ENCODE measurements around the gene ZBTB21. TPM values are rescaled to one million over a fixed set of nuclear protein-coding genes. Genes with fewer than 3 reads are reported as not detected.

ZBTB21 gene
- total and polyA plus RNA-seq, 9 of the 15 experiments (the other 6 are each of a cell fraction or from before 2014, with no cell fraction given): 2.2 to 15.2 (median 8.7) TPM

DNA sequence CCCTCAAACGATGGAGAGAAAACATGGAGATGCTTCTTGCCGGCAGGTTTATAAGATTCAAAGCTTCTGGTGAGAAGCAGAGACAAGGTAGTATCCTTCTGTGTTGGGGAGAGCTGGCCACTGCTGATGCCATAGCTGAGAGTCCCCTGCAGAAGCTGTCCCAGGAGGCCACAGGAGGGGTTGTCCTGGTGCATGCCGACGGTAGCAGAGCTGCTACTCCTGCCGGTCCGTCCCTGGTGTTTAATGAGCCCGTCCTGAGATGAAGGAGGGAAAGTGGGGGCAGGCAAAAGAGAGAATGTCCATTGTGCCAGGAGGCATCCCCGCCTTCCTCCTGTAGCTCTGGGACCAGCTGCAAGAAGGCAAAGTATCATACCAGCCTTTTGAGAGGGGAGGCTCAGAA lies 46.0 kb downstream of the ZBTB21 start:
- Histone ChIP-seq H3K4me3 (no peak overlapping the region), H3K9me1 (ENCODE audit: control insufficient read depth, insufficient read depth, low read length) (no peaks in the 10 kb centered on the region), H3K9me3 (replicated peaks; ENCODE audit: control insufficient read depth, insufficient read depth, low read depth, low read length) (no peaks in the 10 kb centered on the region), H2AFZ (ENCODE audit: low read depth, low read length) (no peak overlapping the region), H3K27me3 (ENCODE audit: control insufficient read depth in 2 of 2, insufficient read depth in 2 of 2, low read length in 2 of 2) (peaks cover 40 to 73% of the 10 kb centered on the region in 2 experiments), H3K9ac (ENCODE audit: insufficient read depth in 1 of 2, low read depth in 2 of 2, low read length in 2 of 2) (no peak overlapping the region), H3K79me2 (ENCODE audit: control insufficient read depth, insufficient read depth, low read length) (no peaks in the 10 kb centered on the region), H3K27ac (ENCODE audit: extremely low read depth, low read depth, low read length) (no peak overlapping the region), H3K36me3 (ENCODE audit: control insufficient read depth, insufficient read depth, low read length) (no peaks in the 10 kb centered on the region), H3K4me2 (ENCODE audit: insufficient read depth, low read length) (no peak overlapping the region), H4K20me1 (replicated peaks; ENCODE audit: control insufficient read depth, insufficient read depth, low read length) (no peaks in the 10 kb centered on the region), H3K4me1 (replicated peaks in 1 of 2; ENCODE audit: control insufficient read depth in 2 of 2, insufficient read depth in 2 of 2, low read length in 2 of 2) (peaks cover 0 to 6% of the 10 kb centered on the region in 2 experiments; a peak in 2 of 5 replicates)
- FAIRE-seq (no peak), DNase-seq (ENCODE audit: extremely low read depth in 1 of 4, low spot score in 3 of 4) (no peak), ATAC-seq (no peak)
- ChIA-PET POLR2A (interaction anchor here (1.3 to 1.8 kb wide), 3 partner anchors 11 to 13 kb away, joined by 4 to 6 read pairs (median 5); no protein-coding TSS in a partner anchor), CTCF (ENCODE audit: low intra/inter-chr PET ratio) (no interaction called here)
- intact Hi-C loops (cut with micrococcal nuclease) (no loop called here), in situ Hi-C loops (cut with MboI) (no loop called here)
- 3% methylated on average over 8 of the region's 8 CpGs for WGBS (ENCODE audit: insufficient coverage, low coverage, missing lambda C conversion rate)
- no TSS peak for BruUV-seq (replicated peaks)
- TF ChIP-seq ILF3 (IDR thresholded peaks at IDR 0.05; ENCODE audit: borderline replicate concordance): no peak
- no peak for TF ChIP-seq RAD21 (CRISPR knock-in tag; conservative IDR thresholded peaks at IDR 0.05 in 1 of 2, IDR thresholded peaks at IDR 0.05 in 1 of 2)
- TF ChIP-seq, protein P1, sequence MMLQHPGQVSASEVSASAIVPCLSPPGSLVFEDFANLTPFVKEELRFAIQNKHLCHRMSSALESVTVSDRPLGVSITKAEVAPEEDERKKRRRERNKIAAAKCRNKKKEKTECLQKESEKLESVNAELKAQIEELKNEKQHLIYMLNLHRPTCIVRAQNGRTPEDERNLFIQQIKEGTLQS (IDR thresholded peaks at IDR 0.05): no peak
- TF ChIP-seq, protein P1 (CRISPR knock-in tag; conservative IDR thresholded peaks at IDR 0.05): no peak
- no peak for TF ChIP-seq POLR2AphosphoS5 (IDR thresholded peaks at IDR 0.05; ENCODE audit: control insufficient read depth, insufficient read depth, low read depth, low read length)
- TF ChIP-seq, protein P2, sequence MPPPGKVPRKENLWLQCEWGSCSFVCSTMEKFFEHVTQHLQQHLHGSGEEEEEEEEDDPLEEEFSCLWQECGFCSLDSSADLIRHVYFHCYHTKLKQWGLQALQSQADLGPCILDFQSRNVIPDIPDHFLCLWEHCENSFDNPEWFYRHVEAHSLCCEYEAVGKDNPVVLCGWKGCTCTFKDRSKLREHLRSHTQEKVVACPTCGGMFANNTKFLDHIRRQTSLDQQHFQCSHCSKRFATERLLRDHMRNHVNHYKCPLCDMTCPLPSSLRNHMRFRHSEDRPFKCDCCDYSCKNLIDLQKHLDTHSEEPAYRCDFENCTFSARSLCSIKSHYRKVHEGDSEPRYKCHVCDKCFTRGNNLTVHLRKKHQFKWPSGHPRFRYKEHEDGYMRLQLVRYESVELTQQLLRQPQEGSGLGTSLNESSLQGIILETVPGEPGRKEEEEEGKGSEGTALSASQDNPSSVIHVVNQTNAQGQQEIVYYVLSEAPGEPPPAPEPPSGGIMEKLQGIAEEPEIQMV (tag; conservative IDR thresholded peaks at IDR 0.05; ENCODE audit: low read depth): no peak
- TF ChIP-seq RCOR1 (IDR thresholded peaks at IDR 0.05; ENCODE audit: borderline replicate concordance in 1 of 2, low read depth in 2 of 2, low read length in 2 of 2): no peak
- no peak for TF ChIP-seq KLF13 (tag; IDR thresholded peaks at IDR 0.05; ENCODE audit: borderline replicate concordance, low read depth)
- no peak for TF ChIP-seq TAL1 (IDR thresholded peaks at IDR 0.05)
- TF ChIP-seq, protein P3, sequence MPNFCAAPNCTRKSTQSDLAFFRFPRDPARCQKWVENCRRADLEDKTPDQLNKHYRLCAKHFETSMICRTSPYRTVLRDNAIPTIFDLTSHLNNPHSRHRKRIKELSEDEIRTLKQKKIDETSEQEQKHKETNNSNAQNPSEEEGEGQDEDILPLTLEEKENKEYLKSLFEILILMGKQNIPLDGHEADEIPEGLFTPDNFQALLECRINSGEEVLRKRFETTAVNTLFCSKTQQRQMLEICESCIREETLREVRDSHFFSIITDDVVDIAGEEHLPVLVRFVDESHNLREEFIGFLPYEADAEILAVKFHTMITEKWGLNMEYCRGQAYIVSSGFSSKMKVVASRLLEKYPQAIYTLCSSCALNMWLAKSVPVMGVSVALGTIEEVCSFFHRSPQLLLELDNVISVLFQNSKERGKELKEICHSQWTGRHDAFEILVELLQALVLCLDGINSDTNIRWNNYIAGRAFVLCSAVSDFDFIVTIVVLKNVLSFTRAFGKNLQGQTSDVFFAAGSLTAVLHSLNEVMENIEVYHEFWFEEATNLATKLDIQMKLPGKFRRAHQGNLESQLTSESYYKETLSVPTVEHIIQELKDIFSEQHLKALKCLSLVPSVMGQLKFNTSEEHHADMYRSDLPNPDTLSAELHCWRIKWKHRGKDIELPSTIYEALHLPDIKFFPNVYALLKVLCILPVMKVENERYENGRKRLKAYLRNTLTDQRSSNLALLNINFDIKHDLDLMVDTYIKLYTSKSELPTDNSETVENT (CRISPR knock-in tag; IDR thresholded peaks at IDR 0.05): no peak
- no peak for TF ChIP-seq ZC3H8 (IDR thresholded peaks at IDR 0.05)
- TF ChIP-seq HDAC6 (IDR thresholded peaks at IDR 0.05; ENCODE audit: low read depth, low read length): no peak
- no peak for TF ChIP-seq ZBTB7A (IDR thresholded peaks at IDR 0.05; ENCODE audit: borderline replicate concordance, control insufficient read depth, low read depth, low read length)
- TF ChIP-seq COPS2 (conservative IDR thresholded peaks at IDR 0.05): no peak
- no peak for TF ChIP-seq ZNF408 (CRISPR knock-in tag; IDR thresholded peaks at IDR 0.05; ENCODE audit: low read depth)
- no peak for TF ChIP-seq CSDE1 (IDR thresholded peaks at IDR 0.05)
- TF ChIP-seq, protein P4, sequence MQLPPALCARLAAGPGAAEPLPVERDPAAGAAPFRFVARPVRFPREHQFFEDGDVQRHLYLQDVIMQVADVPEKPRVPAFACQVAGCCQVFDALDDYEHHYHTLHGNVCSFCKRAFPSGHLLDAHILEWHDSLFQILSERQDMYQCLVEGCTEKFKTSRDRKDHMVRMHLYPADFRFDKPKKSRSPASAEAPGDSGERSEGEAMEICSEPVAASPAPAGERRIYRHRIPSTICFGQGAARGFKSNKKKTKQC (CRISPR knock-in tag; IDR thresholded peaks at IDR 0.05): no peak
- TF ChIP-seq ELF1 (tag; IDR thresholded peaks at IDR 0.05): no peak

All from K562 (cell line).